HS-5 (cell line): ENCODE data around the gene ATP2A3.
"Not testable (repeated sequence)": the region's sequence is repeated elsewhere in the genome, so short reads cannot be mapped to it uniquely, and the experiment has no call there.

Experiments
- DNase-seq: peaks from one replicate; pipeline ENCODE4 v3.0.0-alpha.2; 2012; ENCODE audit warnings: low read depth

The ATP2A3 gene

GRCh38 chr17:3954976-3955672, 9.1 kb downstream of the ATP2A3 start:
- DNase-seq, result no peak

DNA sequence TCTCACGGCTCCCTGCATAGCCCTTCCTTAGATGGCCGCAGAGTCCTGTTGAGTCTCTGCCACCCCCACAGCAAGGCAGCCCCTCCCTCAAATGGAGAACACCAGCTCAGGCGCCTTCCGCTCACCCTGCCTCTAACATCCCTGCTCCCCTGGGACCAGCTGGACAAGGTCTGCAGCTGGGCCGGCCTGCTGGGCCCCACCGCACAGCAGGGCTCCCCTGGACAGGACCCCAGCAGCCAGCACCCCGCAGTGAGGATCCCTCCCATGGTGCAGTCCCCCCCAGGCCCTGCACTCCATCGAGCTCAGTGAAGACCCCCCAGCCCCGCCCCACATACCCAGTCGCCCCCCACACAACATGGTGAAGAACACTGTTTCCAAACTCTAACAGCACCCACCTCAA, 10.2 kb downstream of the ATP2A3 start:
- DNase-seq, result no peak

GRCh38 chr17:3953542-3953941, 10.7 kb downstream of the ATP2A3 start:
- no peak for DNase-seq

DNA sequence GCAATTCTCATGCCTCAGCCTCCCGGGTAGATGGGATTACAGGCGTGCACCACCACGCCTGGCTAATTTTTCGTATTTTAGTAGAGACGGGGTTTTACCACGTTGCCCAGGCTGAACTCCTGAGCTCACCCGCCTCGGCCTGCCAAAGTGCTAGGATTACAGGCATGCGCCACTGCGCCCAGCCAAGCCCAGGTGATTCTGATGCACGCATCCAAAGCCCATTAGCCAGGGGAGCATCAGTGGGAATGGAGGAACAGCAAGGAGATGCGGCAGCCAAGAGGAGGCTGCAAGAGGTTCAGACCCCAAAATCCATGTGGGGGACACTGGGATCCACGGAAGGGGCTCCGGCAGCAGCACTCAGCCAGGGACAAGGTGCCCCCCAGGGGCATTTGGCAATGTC, 12.1 kb downstream of the ATP2A3 start:
- DNase-seq, result no peak

DNA sequence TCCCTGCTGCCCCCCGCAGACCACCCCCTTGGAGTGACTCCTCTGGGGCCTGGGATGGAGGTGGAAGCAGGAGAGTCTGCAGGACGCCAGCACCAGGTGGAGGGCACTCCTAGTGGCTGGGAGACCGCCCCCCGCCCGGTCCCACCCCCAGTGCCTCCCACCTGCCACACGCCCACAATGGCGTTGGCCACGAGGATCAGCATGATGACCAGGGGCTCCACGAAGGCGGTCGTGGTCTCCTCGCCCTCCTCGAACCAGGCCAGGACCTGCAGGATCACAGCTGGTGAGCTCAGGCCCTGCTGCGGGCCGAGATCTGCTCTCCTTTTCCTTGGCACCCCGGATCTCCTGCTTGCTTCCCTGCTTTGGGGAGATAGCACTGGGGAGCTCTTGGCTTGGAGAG, 12.8 kb downstream of the ATP2A3 start:
- DNase-seq, result no peak

DNA sequence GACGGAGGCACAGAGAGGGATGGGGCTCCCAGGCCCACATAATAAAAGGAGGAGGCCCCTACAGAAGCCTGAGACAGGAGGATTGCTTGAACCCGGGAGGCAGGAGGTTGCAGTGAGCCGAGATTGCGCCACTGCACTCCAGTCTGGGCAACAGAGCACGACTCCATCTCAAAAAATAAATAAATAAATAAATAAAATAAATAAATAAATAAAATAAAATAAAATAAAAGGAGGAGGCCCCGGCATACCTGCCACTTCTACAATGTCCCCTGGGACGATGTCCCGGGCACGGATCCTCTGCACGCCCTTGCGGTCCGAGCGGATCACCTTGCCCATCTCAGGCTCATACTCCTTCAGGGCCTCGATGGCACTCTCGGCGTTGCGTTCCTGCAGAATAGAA, 13.2 kb downstream of the ATP2A3 start:
- no peak for DNase-seq

GRCh38 chr17:3950584-3950983, 13.7 kb downstream of the ATP2A3 start:
- no peak for DNase-seq

DNA sequence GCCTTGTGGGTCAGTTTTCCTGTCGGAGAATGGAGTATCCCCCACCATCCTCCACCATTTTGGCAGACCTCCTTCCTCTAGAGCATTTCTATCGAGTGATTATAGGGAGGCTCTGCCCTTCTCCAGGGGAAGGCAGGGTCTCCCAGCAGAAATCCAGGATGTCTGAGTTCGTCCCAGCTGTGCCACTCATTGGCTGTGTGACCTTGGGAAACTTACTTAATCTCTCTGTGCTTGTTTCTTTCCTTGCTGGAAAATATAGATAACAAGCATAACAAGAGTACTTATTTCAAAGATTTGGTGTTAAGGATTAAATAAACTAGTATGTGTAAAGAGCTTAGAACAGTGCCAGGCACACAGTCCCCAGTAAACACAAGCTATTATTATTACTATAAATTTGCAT, 14.8 kb downstream of the ATP2A3 start:
- no peak for DNase-seq

GRCh38 chr17:3948551-3948950, 15.7 kb downstream of the ATP2A3 start:
- not testable (repeated sequence) for DNase-seq

GRCh38 chr17:3947318-3947810, 16.9 kb downstream of the ATP2A3 start:
- no peak for DNase-seq

- DNase-seq, result no peak
Observed at GRCh38 chr17:3946711-3947235, 17.5 kb downstream of the ATP2A3 start.

DNA sequence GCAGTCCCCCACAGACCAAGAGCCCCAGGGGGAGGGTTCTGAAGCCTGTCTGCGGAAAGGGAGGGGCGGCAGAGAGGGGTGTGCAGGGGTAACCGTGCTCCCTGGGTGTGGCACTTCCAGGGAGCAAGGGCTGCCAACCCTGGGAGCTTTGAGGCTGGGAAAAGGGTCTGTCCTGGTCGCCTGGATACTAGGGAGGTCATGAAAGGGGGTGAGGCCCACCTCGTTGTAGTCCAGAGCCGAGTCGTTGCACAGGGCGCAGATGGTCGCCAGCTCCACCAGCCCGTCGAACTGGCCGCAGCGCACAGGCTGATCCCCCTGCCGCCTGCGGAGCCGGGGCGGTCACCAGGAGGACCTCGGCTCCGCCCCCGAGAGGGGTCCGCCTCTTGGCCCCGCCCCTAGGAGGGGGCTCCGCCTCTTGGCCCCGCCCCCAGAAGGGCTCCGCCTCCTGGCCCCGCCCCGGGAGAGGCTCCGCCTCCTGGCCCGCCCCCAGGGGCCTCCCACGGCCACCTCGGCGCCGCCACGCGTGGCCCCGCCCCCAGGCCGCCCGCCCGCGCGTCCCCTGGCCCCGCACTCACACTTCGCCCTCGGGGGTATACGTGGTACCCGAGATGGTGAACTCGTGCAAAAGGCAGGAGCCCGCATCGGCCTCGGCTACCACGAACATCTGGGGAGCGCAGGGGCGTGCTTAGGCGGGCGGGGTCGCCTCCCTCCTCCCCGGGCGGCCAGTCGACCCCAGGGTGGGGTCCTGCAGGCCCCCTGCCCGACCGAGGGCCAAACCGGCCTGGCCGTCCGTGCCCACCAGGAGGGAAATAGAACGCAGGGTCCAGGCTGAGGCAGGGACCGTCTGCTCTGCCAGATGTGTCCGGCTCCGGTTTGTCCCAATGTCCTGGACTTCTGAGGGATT, 19.5 kb downstream of the ATP2A3 start:
- no peak for DNase-seq

DNA sequence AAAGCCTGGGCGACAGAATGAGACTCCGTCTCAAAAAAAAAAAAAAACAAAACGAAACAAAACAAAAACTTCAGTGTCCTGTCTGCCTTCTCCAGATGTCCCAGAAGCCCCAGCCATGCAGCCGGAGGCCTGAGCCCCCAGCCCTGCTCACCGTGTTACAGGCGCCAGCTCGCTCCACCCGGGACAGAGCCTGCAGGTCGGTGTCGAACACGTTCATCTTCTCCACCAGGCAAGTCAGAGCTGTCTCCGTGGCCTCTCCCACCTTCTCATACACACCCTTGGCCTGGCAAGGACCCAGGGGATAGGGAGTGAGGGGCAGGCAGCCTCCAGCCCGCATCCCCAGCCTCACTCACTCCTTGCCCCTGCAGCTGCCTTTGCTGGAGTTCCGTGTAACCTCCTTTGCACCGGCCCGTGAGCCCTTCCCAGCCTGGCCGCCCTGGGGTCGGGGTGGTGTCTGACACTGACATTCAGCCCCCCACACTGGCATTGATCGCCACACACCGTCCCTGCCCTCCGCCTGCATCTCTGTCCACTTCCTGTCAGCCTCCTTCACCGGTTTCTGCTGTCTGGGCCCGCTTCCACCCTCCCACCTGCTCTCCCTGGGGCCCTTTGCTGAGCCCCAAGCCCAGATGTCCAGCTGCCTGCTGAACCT, 20.9 kb downstream of the ATP2A3 start:
- no peak for DNase-seq

GRCh38 chr17:3940965-3941698, 23.1 kb downstream of the ATP2A3 start:
- no peak for DNase-seq

GRCh38 chr17:3937359-3937758, 26.9 kb downstream of the ATP2A3 start:
- DNase-seq, result no peak

DNA sequence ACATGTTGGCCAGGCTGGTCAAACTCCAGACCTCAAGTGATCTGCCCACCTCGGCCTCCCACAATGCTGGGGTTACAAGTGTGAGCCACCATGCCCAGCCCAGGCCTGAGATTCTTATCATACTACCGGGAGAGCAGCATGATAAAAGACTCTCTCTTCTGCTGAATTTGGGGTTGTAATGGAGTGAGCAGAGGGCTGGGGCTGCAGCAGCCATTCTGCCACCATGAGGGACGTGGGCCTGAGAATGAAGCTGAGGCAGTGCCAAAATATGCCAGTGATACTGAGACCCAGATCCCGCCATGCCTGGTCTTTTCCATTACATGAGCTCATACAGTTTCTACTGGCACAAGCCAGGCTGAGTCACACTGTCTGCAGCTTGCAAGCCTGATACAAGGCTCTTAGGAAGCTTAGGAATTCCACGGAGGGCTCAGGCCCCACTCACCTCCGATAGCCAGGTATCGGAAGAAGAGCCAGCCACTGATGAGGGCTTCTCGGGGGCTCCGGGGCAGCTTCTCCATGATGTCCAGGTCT, 28.3 kb downstream of the ATP2A3 start:
- no peak for DNase-seq

DNA sequence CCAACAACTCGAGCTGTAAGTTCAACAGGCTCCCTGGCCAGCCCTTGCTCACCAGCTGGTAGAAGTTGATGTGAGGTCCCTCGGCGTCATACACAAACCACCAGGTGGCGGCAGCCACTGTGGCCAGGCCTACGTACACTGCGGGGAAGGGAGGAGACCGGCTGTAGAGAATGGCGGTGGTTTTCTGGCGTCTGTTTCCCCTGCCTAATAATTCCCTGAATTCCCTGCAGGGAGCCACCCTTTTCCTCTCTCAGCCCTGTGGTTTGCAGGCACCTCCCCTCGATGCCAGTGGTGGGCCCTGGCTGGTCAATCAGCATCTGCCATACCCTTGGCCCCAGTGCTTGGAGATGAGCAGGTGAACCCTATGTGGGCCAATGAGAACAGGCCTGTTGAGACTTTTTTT, 29.1 kb downstream of the ATP2A3 start:
- DNase-seq, result no peak

DNA sequence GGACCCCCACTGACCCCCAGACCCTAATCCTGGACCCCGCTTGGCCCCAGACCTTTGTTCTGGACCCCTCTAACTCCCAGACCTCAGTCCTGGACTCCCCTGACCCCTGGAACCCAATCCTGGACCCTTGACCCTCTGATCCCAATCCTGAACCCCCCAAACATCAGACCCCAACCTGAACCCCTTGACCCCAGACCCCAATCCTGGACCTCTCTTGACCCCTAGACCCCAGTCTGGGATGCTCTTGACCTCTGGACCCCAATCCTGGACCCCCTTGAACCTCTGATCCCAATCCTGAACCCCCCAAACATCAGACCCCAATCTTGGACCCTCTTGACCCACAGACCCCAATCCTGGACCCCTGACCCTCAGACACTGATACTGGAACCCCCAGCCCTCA, 34.5 kb downstream of the ATP2A3 start:
- DNase-seq, result no peak

DNA sequence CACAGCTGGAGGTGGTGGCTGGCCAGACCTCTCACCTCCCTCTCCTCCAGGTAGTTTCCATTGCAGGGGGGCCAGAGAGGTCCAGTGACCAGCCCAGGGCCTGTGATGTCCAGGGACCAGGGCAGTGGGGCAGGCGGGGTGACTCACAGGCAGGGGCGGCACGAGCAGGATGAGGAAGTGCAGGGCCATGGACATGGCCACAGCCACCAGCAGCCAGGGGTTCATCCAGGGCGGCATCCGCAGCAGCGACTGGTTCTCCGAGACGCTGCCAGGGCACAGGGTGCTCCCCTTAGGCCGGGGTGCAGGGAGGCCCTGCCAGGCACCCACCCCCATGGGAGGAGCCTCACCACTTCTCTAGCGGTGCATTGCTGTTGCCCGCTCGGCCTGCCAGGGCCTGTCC, 35.1 kb downstream of the ATP2A3 start:
- no peak for DNase-seq

DNA sequence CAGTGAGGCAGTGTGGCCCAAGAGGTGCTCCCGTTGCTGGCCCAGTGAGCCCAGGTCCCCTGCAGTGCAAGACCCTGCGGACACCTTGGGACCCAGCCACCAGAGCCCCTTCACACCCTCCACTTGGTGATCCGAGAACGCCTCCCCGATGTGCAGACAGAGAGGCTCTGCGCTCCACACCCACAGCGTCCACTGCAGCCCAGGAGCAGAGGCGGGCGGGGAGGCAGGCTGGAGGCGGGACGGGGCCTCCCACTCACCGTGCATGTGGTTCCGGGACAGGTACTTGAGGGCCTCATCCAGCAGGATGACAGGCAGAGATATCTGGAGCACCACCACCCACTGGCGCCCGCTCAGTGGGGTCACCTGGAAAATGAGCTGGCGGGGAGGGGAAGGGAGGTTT, 35.8 kb downstream of the ATP2A3 start:
- no peak for DNase-seq

DNA sequence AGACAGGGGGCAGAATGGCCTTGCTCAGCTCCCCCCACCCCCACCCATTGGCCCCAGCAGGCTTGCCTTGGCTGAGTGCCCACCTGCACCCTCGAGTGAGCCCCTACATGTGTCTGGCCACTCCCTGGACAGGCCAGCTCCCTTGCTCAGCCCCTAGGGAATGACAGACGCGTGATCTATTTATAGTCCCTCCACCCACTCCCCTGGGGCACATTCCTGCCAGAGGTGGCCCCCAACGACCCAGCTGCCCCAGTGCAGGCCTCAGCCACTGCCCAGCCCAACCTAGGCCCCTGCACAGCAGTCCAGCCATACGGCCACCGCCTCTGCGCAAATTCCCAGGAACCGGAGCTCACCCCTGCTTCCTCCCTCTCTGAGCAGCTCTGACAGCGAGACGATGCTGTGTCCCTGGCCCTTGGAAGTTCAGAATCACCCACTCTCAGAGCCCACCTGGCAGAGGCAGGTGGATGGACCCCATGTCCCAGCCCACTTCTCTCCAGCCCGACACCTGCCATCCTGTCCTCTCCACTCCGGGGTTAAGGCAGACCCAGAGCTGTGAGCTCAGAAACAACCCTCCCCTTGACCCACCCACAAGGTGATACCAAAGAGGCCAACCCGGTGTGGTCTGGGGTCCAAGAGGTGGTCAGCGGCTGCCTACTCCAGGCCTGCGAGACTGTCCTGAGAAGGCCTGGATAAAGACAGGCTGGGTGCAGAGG, 36.5 kb downstream of the ATP2A3 start:
- no peak for DNase-seq
